MV-4-11 (cell line): ENCODE results near the gene PANK2.
"Not testable (repeated sequence)": the region's sequence is repeated elsewhere in the genome, so short reads cannot be mapped to it uniquely, and the experiment has no call there.

ENCODE experiments used
- DNase-seq: peaks from one replicate; lab custom pipeline; 2025; lab: John Stamatoyannopoulos, UW

PANK2 gene

DNA sequence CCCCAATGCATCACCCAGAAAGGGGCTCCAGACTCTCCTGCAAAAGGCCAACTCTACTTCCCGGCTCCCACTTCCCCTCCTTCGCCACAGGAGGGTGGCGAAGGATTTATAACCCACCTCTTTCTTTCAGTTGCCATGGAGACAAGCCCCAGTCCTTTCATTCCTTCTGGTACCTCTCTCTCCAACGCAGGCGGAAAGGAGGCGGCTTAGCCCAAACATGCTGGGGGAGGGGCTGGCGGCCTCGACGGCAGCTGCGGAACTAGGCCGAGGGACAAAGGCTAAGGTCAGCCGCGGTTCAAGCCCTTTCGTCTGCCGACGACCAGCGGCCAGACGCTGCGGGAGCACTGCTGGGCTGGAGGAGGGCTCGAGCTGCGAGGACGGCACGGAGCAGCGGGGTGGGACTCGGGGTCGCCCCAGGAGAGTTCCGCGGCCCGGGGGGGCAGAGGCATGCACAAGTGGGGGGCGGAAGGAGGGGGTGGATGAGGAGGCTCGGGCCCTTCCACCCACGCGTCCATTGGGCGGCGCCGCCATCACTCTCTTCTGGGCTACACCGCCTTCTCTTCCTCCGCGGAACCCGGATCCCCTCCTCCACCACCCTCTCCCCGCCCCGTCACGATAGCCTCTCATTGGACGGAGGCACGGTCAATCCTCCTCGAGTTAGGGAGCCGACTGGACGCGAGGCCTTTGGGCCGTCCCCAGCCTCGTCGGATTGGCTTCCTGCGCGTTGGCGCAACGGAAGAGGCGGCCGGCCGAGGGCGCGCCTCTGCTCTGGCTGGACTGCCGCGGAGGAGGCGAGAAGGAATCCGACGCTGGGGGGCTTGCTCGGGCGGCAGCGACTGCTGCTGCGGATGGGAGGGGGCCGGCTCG is at the start of gene PANK2:
TSS of gene PANK2 (plus strand) at position 766 of the 867 bp plus-strand sequence.
- DNase-seq: peak; percentile 96

DNA sequence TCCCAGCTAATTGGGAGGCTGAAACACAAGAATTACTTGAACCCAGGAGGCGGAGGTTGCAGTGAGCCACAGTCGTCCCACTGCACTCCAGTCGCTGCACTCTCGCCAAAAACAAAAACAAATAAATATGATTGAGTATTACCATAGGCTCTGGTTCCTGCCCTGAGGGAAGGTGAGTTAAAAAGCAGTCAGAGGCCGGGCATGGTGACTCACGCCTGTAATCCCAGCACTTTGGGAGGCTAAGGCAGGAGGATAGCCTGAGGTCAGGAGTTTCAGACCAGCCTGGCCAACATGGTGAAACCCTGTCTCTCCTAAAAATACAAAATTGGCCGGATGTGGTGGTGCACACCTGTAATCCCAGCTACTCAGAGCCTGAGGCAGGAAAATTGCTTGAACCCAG is 49.0 kb upstream of the PANK2 start:
- DNase-seq: not testable (repeated sequence)

DNA sequence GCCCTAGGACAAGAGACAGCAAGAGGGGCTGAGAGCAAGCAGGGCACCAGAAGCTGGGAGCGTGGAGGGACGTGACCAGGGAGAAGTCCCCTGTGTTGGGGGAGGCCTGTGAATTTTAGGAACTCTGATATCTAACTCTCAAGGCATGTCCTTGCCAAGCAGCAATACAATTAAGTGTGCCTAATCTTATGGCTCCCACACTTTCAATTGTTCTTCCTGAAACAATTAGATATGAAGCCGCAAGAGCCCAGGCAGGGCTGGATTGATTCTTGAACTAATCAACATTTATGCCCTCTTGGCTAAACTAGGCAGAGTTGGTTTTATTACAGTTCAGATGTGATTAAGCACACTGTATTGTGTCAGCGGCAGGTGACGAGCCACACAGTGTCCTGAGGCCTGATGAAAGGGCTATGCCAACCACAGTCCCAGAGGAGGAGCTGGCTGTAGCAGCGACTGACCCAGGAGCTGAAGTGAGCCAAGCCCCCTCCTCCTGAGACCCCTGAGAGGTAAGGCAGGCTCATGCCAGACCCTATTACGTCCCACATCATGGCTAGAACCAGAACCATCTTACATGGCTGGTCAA is 46.7 kb upstream of the PANK2 start:
- no peak for DNase-seq

DNA sequence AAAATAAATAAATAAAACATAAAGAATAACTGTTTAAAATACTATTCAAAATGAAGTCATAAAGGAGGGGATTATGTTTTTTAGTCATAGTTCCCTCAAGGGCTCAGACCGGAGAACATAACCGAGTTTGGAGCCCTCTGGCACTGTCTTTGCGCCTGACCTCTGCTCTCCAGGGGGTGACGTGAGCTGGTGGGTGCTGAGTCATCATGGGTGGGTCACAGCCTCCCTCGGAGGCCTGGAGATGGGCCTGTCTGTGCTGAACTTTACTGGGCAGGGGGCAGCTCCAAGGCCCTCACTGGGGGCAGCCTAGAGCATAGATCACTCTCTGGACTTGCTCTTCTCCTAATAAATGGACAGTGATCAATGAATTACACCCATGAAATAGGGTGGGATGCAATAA is 45.7 kb upstream of the PANK2 start:
- DNase-seq: peak; percentile 63

DNA sequence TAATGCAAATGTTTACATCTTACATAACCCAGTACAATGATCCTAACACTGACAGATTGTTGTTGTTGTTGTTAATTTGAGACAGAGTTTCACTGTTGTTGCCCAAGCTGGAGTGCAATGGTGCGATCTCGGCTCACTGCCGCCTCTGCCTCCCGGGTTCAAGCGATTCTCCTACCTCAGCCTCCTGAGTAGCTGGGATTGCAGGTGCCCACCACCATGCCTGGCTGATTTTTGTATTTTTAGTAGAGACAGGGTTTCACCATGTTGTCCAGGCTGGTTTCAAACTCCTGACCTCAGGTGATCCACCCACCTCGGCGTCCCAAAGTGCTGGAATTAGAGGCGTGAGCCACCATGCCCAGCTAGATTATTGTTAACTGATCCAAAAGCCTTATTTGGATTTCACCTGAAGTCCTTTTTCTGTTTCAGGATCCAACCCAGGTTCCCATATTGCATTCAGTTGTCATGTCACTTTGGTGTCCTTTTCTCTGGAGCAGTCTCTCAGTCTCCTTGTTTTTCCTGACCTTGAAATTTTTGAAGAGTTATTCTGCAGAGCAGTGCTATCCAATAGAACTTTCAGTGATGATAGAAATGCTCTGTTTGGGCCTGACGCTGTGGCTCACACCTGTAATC is 45.1 kb upstream of the PANK2 start:
- not testable (repeated sequence) for DNase-seq

DNA sequence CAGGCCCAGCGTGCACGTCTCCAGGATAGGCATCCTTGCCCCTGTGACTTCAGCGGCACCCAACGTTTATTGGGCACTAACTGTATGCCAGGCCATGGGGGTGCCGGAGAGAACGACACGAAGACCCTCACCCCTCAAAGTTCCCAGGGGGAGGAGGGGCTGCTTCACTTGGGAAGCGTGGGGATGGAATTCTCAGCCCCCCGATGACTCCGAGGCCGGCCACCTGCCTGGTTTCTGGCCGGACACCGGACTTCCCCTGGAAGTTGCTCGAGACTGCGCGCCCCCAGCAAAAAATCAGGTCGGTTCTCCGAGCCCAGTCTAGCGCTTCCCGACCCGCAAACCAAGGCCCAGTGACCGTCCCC is 42.8 kb upstream of the PANK2 start:
- DNase-seq: no peak

DNA sequence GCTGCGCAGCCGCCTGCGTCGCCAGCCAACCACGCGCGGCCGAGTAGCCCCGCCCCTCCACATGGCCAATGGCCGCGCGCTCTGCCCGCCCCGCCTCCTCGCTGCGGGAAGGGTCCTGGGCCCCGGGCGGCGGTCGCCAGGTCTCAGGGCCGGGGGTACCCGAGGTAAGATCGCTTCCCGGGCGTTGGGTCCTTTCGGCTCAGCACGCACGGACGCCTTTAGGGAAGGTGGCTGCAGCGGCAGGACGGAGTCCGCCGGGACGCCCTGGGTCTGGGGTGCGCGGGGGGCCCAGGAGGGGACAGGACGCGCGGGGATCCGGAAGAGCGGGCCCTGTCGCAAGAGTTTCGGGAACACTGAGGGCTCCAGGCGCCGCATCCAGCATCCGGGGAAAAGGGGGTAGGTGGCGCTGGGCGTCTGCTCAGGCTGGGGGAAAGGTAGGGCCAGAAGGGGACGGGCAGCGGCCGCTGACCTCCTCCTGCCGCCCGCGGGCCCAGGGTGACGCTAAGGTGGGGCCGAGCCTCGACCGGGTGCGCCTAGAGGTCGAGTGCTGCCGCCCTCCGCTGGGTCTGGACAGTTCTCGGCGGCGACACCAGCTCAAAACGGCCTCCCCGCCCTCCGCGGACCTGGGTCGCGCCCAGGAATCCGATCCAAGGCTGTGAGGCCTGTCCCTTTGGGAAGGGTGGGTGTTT is 42.3 kb upstream of the PANK2 start, which contains the start of gene MAVS:
TSS of gene MAVS (plus strand) at position 95 of the 689 bp plus-strand sequence. CDS start 7,791 bp downstream, outside the sequence.
- DNase-seq: peak; percentile 71

DNA sequence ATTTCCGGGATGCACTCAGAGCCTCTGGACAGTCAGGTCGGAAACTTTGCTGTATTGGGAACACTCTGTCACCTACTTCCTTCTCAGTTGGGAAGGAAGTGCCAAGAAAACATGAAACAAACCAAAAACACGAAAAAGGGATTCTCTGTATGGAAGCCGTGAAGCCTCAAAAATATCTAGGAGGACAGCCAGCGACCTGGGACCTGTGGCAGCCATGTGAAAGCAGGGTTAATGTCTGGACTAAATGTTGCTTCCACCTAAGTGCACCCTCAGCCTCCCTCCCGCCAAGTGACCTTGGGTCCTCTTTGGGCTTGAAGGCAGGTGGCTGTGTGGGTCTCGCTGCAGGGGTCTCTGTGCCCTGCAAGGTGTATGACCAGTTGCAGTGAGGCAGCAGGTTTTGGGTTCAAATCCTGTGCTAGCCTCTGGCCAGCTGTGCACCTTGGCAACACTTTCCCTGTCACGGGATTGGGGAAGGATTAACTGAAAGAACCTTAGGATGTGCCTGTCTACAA is 41.7 kb upstream of the PANK2 start:
- DNase-seq: peak; percentile 22

DNA sequence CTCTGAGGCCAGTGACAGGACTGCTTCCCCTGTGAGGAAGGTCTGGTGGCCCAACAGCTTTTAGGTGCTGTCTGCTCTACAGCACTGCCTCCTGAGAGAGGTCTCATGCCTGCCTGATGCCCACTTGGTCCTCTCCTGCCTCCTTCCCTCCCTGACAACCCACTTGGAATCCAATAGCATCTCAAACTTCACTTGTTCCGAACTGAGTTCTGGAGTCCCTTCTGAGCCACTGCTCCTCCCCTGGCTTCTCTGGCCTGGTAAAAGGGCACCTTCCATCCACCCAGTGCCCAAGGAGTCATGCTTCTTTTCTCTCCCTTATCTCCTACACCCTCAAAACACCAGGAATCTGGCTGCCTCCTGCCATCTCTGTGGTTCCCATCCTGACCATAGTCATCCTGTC is 40.6 kb upstream of the PANK2 start:
- no peak for DNase-seq

DNA sequence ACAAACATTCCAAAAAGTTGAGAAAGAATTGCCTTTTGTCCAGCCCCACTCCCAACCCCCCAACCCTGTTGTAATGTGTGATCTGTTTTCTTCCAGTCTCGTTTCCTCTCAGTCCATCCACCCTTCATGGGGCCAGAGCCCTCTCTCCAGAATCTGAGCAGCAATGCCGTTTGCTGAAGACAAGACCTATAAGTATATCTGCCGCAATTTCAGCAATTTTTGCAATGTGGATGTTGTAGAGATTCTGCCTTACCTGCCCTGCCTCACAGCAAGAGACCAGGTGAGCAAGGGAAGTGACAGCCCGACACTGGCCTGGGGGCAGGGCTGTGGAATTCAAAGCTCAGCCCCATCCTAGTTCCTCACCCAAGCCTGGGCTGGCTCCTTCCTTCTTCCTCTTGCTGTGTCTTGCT is 34.7 kb upstream of the PANK2 start:
- peak; percentile 47 for DNase-seq

DNA sequence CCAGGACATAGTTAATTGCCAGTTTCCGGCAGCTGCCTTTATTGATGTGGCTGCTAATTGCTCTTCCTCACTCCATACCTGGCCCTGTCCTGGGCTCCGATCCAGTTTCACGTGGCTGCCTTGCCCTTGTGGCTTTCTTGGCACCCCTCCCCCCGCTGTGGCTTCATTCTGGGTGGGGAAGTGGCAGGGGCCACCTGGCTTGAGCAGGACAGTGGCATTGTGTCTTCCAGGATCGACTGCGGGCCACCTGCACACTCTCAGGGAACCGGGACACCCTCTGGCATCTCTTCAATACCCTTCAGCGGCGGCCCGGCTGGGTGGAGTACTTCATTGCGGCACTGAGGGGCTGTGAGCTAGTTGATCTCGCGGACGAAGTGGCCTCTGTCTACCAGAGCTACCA is 31.8 kb upstream of the PANK2 start:
- no peak for DNase-seq

DNA sequence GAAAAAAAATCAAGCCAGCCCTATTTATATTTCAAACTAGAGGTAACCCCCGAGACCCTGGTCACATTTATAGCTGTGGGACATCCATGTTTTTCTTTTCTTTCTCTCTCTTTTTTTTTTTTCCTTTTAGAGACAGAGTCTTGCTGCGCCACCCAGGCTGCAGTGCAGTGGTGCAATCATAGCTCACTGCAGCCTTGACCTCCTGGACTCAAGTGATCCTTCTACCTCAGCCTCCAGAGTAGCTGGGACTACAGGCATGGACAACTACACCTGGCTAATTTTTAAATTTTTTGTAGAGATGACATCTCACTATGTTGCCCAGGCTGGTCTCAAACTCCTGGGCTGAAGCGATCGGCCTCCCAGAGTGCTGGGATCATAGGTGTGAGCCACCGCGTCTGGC is 30.5 kb upstream of the PANK2 start:
- DNase-seq: no peak

DNA sequence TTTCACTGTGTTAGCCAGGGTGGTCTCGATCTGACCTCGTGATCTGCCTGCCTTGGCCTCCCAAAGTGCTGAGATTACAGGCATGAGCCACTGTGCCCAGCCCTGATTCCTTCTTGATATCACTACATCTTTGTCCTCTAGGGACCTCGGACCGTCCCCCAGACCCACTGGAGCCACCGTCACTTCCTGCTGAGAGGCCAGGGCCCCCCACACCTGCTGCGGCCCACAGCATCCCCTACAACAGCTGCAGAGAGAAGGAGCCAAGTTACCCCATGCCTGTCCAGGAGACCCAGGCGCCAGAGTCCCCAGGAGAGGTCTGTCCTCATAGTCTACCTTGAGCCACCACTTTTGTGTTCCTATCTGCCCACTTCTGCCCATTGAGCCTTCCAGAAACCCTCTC is 28.0 kb upstream of the PANK2 start:
- DNase-seq: no peak

DNA sequence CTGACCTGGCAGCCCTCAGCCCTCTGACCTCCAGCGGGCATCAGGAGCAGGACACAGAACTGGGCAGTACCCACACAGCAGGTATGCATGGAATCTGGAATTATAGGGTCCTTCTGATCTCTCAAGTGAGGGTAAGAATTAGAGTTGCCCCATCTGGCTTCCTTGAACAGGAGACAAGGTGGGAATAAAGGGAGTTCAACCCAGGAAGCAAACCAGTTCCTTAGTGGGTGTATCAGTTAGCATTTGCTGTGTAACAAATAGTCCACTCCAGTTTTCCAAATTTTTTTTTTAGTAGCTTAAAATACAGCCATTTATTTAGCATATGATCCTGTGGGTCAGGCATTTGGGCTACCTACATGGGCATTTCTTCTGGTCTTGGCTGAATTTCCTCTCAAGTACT is 26.9 kb upstream of the PANK2 start:
- no peak for DNase-seq

DNA sequence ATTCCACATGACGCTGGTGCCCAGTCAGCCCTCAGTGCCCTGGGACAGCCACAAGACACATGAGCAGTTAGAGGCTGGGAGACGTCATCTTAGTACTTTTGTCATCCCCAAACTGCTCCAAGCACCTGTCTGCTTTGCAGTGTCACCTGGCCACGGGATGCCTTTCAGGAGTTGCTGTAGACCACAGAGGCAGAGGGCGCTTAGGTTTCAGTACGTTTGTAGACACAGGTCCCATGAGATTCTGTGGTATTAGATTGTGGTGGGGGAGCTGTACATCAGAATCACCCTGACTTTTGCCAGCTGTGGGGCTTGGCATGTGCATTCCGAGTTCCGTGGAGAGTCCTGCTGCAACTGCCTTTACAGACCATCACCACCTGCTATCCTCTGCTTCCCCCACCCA is 25.9 kb upstream of the PANK2 start:
- no peak for DNase-seq

DNA sequence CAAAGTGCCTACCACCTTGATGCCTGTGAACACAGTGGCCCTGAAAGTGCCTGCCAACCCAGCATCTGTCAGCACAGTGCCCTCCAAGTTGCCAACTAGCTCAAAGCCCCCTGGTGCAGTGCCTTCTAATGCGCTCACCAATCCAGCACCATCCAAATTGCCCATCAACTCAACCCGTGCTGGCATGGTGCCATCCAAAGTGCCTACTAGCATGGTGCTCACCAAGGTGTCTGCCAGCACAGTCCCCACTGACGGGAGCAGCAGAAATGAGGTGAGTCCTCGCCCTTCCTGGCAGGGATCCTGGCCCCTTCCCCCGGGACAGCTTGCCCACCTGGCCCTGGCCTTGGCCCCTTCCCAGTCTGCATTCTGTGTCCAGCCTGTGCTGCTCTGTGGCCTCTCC is 24.7 kb upstream of the PANK2 start:
- no peak for DNase-seq

DNA sequence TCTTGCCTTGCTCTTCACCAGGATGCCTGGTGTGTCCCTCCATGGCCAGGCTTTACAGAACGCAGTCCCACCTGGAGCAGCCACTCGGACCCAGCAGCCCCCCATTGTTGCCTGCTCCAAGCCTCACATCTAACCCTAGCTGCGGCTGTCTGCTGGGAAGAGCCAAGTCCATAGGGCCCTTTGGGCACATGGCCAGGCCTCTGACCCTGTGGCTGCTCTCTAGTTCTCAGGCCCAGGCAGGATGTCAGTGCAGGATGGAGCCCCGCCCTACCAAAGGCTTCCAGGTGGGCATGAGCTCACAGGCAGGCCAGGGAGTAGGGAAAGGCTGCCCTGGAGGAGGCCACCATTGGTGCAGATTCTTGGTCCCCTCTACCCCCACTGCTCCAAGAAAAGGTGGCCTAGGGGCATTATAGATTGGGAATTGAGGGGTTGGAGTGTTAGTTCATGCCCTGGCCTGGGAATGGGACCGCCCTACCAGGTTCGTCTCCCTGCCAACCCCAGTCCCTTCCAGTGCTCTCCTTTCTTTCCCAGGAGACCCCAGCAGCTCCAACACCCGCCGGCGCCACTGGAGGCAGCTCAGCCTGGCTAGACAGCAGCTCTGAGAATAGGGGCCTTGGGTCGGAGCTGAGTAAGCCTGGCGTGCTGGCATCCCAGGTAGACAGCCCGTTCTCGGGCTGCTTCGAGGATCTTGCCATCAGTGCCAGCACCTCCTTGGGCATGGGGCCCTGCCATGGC is 23.9 kb upstream of the PANK2 start:
- DNase-seq: no peak

DNA sequence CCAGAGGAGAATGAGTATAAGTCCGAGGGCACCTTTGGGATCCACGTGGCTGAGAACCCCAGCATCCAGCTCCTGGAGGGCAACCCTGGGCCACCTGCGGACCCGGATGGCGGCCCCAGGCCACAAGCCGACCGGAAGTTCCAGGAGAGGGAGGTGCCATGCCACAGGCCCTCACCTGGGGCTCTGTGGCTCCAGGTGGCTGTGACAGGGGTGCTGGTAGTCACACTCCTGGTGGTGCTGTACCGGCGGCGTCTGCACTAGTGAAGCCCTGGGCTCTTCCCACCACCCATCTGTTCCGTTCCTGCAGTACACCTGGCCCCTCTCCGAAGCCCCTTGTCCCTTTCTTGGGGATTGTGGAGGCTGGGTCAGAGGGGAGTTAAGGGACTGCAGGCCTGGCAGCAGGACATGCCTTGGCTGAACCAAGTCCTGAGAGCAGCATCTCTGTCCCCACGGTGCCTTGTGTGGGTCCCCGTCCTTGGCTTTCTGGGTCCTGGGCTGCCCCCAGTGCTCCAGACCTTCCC is 23.2 kb upstream of the PANK2 start:
- no peak for DNase-seq

DNA sequence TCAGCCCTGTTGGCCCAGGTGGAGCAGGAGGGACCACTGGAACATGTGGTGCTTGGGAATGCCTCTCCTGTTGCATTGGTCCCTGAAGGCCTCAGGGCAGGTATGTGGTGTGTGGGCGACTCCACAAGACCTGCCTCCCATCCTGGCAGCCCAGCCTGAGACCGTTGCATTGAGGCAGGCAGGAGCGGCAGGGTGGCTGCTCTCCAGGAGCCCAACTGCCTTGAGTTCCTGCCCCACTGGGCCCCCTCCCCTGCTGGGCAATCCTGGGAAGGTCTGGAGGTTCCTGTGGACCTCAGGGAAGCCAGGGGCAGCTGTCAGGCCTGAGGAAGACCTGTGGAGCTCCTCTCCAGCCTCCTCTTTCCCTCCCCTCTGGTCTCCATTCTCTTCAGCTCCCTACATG is 22.7 kb upstream of the PANK2 start:
- DNase-seq: no peak

DNA sequence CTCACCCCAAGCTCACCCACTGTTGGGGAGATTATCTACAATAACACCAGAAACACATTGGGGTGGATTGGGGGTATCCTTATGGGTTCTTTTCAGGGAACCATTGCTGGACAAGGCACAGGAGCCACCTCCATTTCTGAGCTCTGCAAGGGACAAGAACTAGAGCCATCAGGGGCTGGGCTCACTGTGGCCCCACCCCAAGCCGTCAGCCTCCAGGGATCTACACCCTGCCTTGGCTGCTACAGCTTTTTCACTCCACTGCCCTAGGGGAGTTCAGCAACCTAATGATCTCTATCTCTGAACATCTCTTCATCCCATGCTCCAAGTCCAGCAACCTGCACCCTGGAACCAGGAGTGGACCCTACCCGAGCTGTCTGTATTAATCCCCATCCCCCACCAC is 21.4 kb upstream of the PANK2 start:
- no peak for DNase-seq

DNA sequence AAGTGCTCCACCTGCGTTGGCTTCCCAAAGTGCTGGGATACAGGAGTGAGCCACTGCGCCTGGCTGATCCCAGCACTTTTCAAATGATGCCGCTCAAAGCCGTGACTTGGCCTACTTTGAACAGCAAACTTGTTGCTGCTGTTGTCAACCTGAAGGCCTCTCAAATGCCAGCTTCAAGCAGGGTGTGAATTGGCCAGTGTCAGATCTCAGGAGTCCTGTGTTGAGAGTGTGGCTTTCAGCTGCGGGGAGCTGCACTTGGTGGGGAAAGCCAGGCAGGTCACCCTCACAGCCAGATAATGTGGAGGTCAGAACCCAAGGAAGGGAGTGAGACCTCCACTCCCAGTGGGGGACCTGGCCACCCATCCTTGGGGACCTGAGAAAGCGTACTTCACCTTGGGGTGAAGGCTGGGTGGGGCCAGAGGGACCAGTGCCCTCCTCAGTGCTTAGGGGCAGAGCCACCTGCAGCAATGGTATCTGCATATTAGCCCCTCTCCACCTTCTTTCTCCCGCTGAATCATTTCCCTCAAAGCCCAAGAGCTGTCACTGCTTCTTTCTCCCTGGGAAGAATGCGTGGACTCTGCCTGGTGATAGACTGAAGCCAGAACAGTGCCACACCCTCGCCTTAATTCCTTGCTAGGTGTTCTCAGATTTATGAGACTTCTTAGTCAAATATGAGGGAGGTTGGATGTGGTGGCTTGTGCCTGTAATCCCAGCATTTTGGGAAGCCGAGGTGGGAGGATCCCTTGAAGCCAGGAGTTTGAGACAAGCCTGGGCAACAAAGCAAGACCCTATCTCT is 19.1 kb upstream of the PANK2 start:
- DNase-seq: no peak
